HPDE6-E6E7 (cell line): ENCODE data around the gene LCOR.

Experiments
- DNase-seq: peaks from one replicate; pipeline ENCODE4 v3.0.0; 2011; ENCODE audit warnings: missing footprints; ENCODE audit errors: extremely low spot score

Gene LCOR

DNA sequence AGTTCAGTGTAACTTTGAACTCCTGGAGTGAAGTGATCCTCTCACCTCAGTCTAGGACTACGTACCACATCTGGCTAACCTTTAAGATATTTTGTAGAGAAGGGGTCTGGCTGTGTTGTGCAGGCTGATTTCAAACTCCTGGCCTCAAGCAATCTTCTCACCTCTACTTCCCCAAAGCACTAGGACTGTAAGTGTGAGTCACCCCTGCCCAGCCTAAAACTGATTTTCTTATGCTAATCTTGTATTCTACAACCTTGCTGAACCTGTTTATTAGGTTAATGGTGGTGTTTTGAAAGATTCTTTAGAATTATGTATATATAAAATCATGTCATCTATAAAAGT is 58.0 kb downstream of the LCOR start:
- DNase-seq: peak; percentile 20

DNA sequence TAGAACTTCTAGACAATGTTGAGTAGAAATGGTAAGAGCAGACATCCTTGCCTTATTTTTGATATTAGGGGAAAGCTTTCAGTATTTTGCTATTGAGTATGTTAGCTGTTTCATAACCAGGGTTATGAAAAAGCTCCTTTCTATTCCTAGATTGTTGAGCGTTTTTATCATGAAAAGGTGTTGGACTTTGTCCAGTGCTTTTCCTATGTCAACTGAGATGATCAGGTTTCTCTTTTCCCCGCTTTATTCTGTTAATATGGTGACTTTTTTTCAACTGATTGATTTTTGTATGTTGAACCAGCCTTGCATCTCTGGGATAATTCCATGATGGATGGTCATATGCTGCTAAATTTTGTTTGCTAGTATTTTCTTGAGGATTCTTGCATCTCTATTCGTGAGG is 58.5 kb downstream of the LCOR start:
- no peak for DNase-seq

GRCh38 chr10:96891840-96892239 is 59.7 kb downstream of the LCOR start:
- DNase-seq: no peak

DNA sequence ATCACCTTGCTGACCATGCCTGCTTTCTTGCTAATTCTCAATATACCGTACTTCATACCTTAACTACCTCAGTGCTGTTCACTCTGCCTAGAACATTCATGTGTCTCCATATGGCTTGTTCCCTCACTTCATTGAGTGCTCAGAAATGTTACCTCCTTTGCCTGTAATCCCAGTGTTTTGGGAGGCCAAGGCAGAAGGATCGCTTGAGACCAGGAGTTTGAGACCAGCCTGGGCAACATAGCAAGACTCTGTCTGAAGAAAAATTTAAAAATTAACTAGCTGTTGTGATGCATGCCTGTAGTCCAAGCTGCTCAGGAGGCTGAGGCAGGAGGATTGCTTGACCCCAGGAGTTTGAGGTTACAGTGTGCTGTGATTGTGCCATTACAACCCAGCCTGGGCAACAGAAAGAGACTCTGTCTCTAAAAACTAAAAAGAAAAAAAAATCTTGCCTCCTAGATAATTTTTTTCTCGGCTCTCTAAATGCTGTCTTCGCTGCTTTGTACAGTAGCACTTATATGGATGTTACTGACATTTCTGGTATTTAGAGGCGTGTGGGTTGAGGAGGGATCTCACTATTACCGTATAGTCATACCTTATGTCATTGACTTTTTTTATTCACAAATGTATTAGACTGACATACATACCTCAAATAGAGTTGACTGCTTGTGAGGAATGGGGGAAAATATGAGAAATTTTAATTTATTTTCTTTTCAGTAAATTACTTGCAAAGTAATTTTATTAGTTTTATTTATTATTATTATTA is 63.7 kb downstream of the LCOR start:
- no peak for DNase-seq

GRCh38 chr10:96896884-96897589 is 64.9 kb downstream of the LCOR start:
- no peak for DNase-seq

GRCh38 chr10:96902117-96902516 is 70.0 kb downstream of the LCOR start:
- no peak for DNase-seq

DNA sequence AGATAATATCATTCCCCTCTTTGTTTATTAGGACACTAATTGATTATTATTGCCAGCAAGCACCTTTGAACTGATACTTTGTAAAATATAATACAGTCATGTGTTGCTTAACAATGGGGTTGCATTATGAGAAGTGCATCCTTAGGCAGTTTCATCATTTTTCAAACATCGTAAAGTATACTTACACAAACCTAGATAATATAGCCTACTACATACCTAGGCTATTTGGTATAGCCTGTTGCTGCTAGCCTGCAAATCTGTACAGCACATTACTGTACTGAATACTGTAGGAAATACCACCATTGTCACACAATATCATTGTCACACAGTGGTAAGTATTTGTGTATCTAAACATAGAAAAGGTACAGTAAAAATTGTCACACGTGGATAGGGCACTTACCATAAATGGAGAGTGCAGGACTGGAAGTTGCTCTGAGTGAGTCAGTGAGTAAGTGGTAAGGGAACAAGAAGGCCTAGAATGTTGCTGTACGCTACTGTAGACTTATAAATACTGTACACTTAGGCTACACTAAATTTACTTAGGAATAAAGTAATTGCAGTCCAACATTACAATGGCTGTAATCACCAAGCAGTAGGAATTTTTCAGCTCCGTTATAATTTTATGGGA is 70.7 kb downstream of the LCOR start:
- no peak for DNase-seq

DNA sequence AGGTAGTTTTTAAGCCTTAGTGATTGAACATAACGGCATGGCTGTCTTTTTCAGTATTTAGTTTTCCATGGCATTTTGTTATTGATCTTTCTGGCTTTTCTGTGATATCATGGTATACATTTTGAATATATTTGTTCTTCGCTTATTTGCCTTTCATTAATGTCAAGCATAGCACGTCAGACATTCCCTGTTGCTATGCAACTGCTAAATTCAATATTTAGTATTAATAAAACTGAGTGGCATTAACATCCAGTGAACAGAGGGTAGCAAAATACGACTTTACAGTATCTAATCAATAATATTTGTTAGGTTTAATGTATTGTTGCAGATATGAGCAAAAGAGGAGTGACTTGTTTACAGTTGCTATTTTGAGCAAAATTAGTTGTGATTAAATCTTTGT is 72.5 kb downstream of the LCOR start:
- DNase-seq: no peak

DNA sequence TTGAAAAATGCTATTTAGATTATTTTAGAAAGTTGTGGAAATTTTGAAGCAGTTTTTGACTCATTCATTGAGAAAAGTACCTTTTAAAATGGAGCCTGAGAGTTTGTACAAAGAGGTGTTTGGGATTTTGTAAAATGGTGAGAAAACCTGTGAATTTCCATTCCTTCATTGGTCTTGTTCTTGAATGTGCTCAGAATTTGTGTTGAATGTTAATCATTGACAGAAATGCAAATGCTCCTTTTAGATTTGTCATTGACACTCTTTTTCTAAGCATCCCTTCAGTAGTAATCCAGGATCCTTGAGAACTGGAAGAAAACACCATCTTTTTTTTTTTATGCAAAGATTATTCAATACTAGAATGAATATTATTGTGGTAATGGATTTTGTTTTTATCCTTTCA is 74.8 kb downstream of the LCOR start:
- no peak for DNase-seq

- peak; percentile 14 for DNase-seq
These were observed 78.6 kb downstream of the LCOR start for GRCh38 chr10:96910488-96911395.

GRCh38 chr10:96912405-96912804 is 80.3 kb downstream of the LCOR start:
- no peak for DNase-seq

GRCh38 chr10:96913906-96914305 is 81.8 kb downstream of the LCOR start:
- DNase-seq: no peak

DNA sequence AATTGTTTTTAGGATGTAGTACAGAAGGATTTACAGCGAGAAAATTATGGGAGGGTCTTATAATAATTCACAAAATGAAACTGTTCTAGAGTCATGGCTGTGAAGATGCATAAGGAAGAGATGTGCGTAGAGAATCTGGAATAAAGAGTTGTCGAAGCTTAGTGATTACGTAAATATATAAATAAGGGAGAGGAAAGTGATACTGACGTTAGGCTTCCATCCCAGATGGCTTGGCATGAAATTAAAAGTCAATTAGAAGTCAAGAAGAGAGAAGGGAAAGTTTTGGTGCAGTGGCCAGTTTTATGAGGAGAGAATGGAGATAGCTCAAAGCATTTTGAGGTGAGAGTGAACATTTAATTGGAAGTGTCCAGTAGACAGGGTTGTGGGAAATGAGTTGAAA is 85.5 kb downstream of the LCOR start:
- no peak for DNase-seq

GRCh38 chr10:96918214-96919002 is 86.3 kb downstream of the LCOR start:
- no peak for DNase-seq

DNA sequence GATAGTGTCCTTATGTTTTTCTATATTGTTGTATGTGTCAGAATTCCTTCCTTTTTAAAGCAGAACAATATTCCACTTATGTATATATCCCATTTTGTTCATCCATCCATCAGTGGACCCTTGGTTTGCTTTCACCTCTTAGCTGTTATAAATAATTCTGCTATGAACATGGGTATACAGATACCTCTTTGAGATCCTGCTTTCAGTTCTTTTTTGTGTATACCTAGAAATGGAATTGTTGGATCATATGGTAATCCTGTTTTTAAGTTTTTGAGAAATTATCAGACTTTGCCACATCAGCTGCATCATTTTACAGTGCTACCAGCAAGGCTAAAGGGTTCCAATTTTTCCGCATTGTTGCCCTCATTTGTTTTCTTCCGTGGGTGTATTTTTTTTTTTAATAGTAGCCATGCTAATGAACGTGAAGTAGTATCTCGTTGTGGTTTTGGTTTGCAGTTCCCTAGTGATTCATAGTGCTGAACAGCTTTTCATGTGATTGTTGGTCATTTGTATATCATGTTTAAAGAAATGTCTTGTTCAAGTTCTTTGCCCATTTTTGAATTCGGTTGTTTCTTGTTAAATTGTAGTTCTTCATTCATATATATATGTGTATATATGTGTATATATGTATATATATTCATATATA is 87.8 kb downstream of the LCOR start:
- DNase-seq: no peak

DNA sequence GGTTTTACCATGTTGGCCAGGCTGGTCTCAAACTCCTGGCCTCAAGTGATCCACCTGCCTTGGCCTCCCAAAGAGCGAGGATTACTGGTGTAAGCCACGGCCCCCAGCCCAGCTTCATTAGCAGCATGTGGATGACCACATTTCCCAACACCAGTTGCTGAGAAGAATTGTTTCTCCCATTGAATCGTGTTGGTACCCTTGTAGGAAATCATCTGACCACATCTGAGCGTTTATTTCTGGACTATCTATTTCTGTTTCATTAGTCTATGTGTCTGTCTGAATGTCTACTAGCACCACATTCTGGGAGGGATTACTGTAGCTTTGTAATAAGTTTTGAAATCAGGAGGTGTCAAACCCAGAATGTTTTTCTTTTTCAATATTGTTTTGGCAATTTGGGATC is 89.6 kb downstream of the LCOR start:
- DNase-seq: no peak

- DNase-seq: no peak
These were observed 91.2 kb downstream of the LCOR start for GRCh38 chr10:96922978-96923948.

DNA sequence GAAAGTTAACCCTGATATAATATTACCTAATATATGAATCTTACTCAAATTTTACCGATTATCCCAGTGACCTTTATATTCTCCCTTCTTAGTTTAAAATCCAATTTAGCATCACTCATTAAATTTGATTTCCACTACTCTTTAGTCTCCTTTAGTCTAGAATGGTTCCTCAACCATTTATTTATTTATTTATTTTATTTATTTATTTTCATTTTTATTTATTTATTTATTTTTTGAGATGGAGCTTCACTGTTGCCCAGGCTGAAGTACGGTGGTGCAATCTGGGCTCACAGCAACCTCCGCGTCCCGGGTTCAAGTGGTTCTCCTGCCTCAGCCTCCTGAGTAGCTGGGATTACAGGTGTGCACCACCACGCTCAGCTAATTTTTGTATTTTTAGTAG is 92.8 kb downstream of the LCOR start:
- no peak for DNase-seq

DNA sequence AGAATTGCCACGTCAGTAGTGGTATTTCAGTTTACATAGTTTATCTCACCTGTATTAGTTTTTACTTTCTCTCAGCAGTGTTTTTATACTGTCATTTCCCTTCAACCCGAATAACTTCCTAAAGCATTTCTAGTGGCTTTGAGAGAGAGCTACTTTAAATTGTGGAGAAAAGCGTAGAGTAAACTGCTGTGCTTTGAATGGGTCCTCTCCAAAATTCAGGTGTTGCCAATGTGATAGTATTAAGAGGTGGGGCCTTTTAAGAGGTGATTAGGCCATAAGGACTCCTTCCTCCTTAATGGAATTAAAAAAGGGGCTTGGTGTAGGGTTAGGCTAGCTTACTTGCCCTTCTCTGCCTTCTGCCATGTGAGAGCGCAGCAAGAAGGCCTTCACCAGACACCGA is 98.4 kb downstream of the LCOR start:
- DNase-seq: no peak

DNA sequence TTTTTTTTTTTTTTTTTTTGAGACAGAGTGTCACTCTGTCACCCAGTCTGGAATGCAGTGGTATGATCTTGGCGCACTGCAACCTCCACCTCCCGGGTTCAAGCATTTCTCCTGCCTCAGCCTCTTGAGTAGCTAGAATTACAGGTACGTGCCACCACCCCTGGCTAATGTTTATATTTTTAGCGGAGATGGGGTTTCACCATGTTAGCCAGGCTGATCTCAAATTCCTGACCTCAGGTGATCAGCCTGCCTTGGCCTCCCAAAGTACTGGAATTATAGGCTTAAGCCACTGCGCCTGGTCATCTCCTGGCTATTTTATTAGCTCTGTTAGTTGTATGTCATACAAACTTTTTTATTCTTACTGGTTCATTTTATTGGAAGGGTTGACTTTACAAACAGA is 103.0 kb downstream of the LCOR start:
- no peak for DNase-seq
